CD4-positive, alpha-beta T cell (primary cell): Measurements from ENCODE around the gene TCFL5. TPM values are rescaled to one million over a fixed set of nuclear protein-coding genes. Genes with fewer than 3 reads are reported as not detected.
A peak's percentile ranks its signal among the peaks of the same experiment; 100 is the strongest.

Experiments
- ATAC-seq: fragments of 200-7000 bp; cut with Tn5 transposase; one replicate; pipeline ENCODE4 v1.10.0; 2022; ENCODE audit warnings: mild to moderate bottlenecking; ENCODE audit not compliant: poor library complexity
- CTCF ChIA-PET: fragments of 350-600 bp; sonication (Branson Sonifier 250); formaldehyde crosslinking; loops from one replicate; lab custom pipeline; 2021; ENCODE audit warnings: antibody characterized with exemption, inconsistent platforms; lab: Charles Lee
- POLR2A ChIA-PET: fragments of 350-600 bp; sonication (Branson Sonifier 250); formaldehyde crosslinking; loops from one replicate; lab custom pipeline; 2021; ENCODE audit warnings: antibody characterized with exemption, inconsistent platforms; lab: Charles Lee
- DNase-seq, 14 experiments: peaks; one replicate each; pipeline ENCODE4 v3.0.0-alpha.2; 2013 to 2020; ENCODE audit warnings: mixed read lengths in 2 of 14
- H3K27ac ChIP-seq, 2 donors: one replicate each; pipeline versions ENCODE4 v1.5.1 to v1.7.0; 2013; ENCODE audit warnings: low read length in 2 of 2, low read depth in 1 of 2, mild to moderate bottlenecking in 1 of 2
- H3K27me3 ChIP-seq, 2 experiments: 1 replicate in 1 of 2; 2 replicates in 1 of 2; pipeline versions ENCODE4 v1.6.1 to v1.7.0; 2013; ENCODE audit warnings: low read length in 2 of 2, control low read depth in 1 of 2, mild to moderate bottlenecking in 1 of 2, moderate library complexity in 1 of 2; ENCODE audit not compliant: insufficient read depth in 2 of 2, control insufficient read depth in 1 of 2
- H3K36me3 ChIP-seq: one replicate; pipeline ENCODE4 v1.6.1; 2013; ENCODE audit warnings: low read length, control low read depth; ENCODE audit not compliant: insufficient read depth
- H3K4me1 ChIP-seq: one replicate; pipeline ENCODE4 v1.6.1; 2013; ENCODE audit warnings: low read length, control low read depth; ENCODE audit not compliant: insufficient read depth
- H3K4me3 ChIP-seq: one replicate; pipeline ENCODE4 v1.5.1; 2013; ENCODE audit warnings: mild to moderate bottlenecking, low read length, moderate library complexity
- H3K9me3 ChIP-seq, 2 experiments: 1 replicate in 1 of 2; 2 replicates in 1 of 2; pipeline versions ENCODE4 v1.6.1 to v1.7.0; 2013; ENCODE audit warnings: low read length in 2 of 2, mild to moderate bottlenecking in 2 of 2, control low read depth in 1 of 2, moderate library complexity in 1 of 2; ENCODE audit not compliant: control insufficient read depth in 1 of 2, insufficient read depth in 1 of 2
- H3K27ac Mint-ChIP-seq: one replicate; pipeline ENCODE4 v1.8.0; 2020; ENCODE audit warnings: mixed read lengths
- H3K27me3 Mint-ChIP-seq: one replicate; pipeline ENCODE4 v1.8.0; 2021; ENCODE audit warnings: mixed read lengths
- H3K36me3 Mint-ChIP-seq: one replicate; pipeline ENCODE4 v1.8.0; 2021; ENCODE audit warnings: low read depth, mixed read lengths
- H3K4me1 Mint-ChIP-seq: one replicate; pipeline ENCODE4 v1.8.0; 2021; ENCODE audit warnings: low read depth, mixed read lengths
- H3K4me3 Mint-ChIP-seq: one replicate; pipeline ENCODE4 v1.8.0; 2020; ENCODE audit warnings: mild to moderate bottlenecking, mixed read lengths
- H3K9me3 Mint-ChIP-seq: one replicate; pipeline ENCODE4 v1.8.0; 2020; ENCODE audit warnings: mixed read lengths
- intact Hi-C, 2 experiments: fragments of 100-400 bp; cut with DNase I in 1 of 2; cut with micrococcal nuclease in 1 of 2; formaldehyde crosslinking; loops; one replicate each; pipeline versions ENCODE4 v1.15.1 to v1.9.0; 2023 to 2025; cut with DNase I, micrococcal nuclease
- total RNA-seq, 174 experiments: library from RNA in 2 of 174; stranded (reverse) in 2 of 174; gene quantifications; one replicate each; pipeline ENCODE4 v1.2.3 and lab custom pipeline; 2021 to 2026
- TF ChIP-seq, protein P1 (sequence below): fragments of 200-600 bp; IDR thresholded peaks from one replicate; pipeline ENCODE4 v1.8.0; 2022; ENCODE audit warnings: antibody characterized with exemption, mild to moderate bottlenecking

The TCFL5 gene
- total RNA-seq, 2 experiments from 2014 or later, result 5.9 to 6.3 TPM

DNA sequence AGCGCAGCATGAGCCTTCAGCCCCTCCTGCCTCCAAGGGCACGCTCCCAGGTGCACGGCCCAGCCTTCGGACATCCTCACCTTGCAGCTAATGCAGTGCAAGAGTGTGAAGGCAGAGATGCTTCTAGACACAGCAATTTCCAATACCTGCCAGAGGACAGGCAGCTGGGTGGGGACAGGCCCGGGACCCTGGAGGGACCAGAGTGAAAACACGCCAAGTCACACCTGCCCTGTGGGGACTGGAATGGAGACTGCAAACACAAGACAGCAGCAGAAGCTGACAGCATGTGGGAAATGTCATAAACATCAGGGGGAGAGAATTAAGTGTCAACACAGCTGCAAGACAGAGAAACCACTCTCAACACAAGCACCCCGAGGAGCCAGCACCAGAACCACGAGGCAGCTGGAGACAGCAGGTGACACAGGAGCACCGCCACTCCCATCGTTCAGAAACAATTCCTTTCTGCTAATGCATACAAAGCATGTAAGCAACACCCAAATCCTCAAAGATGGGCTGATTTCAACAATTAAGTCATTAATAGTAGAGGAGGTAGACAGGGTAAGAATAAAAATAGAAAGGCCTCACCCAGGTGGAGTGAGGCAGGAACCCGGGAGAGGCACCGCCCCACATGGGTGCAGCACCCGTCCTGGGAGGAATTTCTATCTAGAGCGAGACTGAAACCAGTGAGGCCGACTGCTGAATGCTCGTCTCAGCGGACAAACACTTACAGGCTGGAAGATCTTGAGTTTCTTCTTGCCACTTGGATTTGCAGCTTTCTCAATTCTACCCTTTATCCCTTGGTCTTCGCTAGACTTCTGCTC, 47.6 kb upstream of the TCFL5 start:
- H3K36me3 ChIP-seq, result peaks cover 95% of the 10 kb centered on the region
- TF ChIP-seq, protein P1, sequence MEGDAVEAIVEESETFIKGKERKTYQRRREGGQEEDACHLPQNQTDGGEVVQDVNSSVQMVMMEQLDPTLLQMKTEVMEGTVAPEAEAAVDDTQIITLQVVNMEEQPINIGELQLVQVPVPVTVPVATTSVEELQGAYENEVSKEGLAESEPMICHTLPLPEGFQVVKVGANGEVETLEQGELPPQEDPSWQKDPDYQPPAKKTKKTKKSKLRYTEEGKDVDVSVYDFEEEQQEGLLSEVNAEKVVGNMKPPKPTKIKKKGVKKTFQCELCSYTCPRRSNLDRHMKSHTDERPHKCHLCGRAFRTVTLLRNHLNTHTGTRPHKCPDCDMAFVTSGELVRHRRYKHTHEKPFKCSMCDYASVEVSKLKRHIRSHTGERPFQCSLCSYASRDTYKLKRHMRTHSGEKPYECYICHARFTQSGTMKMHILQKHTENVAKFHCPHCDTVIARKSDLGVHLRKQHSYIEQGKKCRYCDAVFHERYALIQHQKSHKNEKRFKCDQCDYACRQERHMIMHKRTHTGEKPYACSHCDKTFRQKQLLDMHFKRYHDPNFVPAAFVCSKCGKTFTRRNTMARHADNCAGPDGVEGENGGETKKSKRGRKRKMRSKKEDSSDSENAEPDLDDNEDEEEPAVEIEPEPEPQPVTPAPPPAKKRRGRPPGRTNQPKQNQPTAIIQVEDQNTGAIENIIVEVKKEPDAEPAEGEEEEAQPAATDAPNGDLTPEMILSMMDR, result no peak
- POLR2A ChIA-PET, result interaction anchor here (1.2 to 1.5 kb wide), 2 partner anchors 10 to 27 kb away, joined by 4 to 5 read pairs; no protein-coding TSS in a partner anchor
- Mint-ChIP-seq H3K27me3 (no peaks in the 10 kb centered on the region), H3K4me3 (no peak overlapping the region), H3K36me3 (peaks cover 92% of the 10 kb centered on the region), H3K9me3 (no peaks in the 10 kb centered on the region), H3K27ac (peak overlapping the region; percentile 10), H3K4me1 (peaks cover 47% of the 10 kb centered on the region)
- intact Hi-C loops, result no loop called here
- no peaks in the 10 kb centered on the region for H3K27me3 ChIP-seq
- no peaks in the 10 kb centered on the region for H3K9me3 ChIP-seq
- ATAC-seq (no peak), DNase-seq (no peak)
- no peak overlapping the region for H3K4me3 ChIP-seq
- no peak overlapping the region for H3K27ac ChIP-seq
- CTCF ChIA-PET, result interaction anchor here (2.0 to 2.3 kb wide), 4 partner anchors 7 to 12 kb away, joined by 10 to 21 read pairs (median 16); no protein-coding TSS in a partner anchor
- H3K4me1 ChIP-seq, result peaks cover 22% of the 10 kb centered on the region

DNA sequence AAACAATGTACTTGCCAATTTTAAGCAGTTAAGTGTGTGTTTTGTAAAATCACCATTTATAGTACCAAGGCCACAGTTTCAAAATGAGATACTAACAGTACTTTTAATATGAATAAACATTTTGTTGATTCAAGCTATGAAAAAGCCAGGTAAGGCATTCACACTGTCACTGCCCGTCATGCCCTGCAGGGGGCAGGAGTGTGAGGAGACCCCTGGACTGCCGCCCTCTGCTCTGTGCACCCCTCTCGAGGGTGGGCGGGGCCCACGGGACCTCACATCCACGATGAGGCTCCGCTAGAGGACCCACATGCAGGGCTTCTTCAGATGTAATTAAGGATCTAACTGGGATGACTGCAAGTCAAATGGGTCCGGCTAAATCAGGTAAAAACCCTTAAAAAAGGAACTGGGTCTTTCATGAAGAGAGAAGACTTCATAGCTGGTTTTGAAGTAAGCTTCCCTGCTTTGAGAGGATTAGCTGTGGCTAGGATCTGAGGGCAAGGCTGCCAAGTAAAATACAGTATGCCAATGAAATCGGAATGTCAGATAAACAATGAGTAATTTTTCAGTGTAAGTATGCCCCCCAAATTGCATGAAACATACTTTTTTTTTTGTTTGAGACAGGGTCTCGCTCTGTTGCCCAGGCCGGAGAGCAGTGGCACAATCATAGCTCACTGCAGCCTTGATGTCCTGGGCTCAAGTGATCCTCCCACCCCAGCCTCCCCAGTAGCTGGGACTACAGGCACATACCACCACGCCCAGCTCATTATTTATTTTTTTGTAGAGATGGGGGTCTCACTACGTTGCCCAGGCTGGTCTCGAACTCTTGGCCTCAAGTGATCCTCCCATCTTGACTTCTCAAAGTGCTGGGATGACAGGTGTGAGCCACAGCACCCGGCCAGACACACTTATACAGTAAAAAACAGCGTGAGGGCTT, 46.0 kb upstream of the TCFL5 start:
- Mint-ChIP-seq H3K4me3 (no peak overlapping the region), H3K36me3 (peaks cover 94% of the 10 kb centered on the region), H3K9me3 (no peaks in the 10 kb centered on the region), H3K27me3 (no peaks in the 10 kb centered on the region), H3K27ac (peak overlapping the region; percentile 43), H3K4me1 (peaks cover 34% of the 10 kb centered on the region)
- DNase-seq (peak in 6 of 14 experiments; percentile 28 to 70 (median 42)), ATAC-seq (peak; percentile 78)
- TF ChIP-seq, protein P1, result peak; percentile 55
- Histone ChIP-seq H3K4me1 (peaks cover 12% of the 10 kb centered on the region), H3K27ac (no peak overlapping the region), H3K27me3 (no peaks in the 10 kb centered on the region), H3K9me3 (no peaks in the 10 kb centered on the region), H3K36me3 (peaks cover 94% of the 10 kb centered on the region), H3K4me3 (no peak overlapping the region)
- intact Hi-C loops, result no loop called here
- ChIA-PET CTCF (interaction anchor here (0.9 to 2.3 kb wide), 11 partner anchors 9 to 101 kb away, joined by 3 to 21 read pairs (median 7); partner anchors contain the start of gene GID8), POLR2A (interaction anchor here (1.8 kb wide), 1 partner anchor 11 kb away, joined by 10 read pairs; no protein-coding TSS in a partner anchor)
